ENCODE data around the gene CCDC200.
A peak's percentile ranks its signal among the peaks of the same experiment; 100 is the strongest.
"Not testable (repeated sequence)": the region's sequence is repeated elsewhere in the genome, so short reads cannot be mapped to it uniquely, and the experiment has no call there.

Gene CCDC200

DNA sequence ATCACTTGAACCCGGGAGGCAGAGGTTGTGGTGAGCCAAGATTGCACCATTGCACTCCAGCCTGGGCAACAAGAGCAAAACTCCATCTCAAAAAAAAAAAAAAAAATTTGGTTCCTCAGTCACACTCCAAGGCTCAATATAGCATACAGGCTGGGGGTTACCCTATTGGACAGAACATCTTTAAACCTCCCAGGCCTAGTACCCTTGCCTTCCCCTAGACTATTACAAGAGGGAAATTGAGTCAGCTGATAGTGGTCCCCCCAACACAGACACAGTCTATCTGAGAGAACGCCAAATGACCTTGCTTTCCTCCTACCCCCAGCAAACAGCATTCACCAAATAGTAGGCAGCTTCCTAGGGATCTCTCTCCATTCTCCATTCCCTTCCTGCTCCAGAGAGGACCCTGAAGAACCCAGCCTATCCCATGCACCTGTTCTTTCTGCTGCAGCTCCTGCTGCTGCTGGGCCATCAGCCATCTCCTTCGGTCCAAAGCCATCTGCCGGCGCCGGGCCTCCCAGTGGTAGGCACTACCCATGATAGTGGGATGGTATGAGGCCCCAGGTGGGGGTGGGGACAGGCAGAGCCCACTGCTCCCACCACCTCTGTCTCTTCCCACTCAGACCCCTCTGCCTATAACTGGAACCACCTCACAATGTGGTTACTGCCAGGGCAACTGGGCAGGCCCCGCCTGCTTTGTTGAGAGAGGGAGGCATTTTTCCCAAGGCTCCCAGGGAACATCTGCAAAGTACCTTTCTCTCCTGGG lies at the start of gene CCDC200:
Gene CCDC200 (minus strand): TSS at position 604 of the 763 bp plus-strand sequence. CDS start 69 bp downstream, at position 535.
- DNase-seq (ENCODE audit: low read depth) = not testable (repeated sequence)

DNA sequence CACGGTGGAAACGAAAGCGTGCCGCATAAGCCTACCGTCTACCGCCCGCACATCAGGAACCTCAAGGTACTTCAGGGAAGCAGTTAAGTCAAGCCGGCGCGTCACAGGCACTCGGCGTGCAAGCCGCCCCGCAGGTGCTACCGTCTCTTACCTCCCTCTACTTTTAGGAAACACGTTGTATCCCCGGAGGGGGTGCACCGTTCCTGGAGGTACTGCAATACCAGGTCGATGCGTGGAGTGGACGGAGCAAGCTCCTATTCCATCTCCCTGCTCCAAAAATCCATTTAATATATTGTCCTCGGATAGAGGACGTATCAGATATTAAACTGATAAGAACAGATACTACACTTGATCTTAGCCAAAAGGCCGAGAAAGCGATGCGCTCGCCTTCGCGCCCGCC lies 44.5 kb upstream of the CCDC200 start:
- DNase-seq (ENCODE audit: low read depth) = not testable (repeated sequence)

DNA sequence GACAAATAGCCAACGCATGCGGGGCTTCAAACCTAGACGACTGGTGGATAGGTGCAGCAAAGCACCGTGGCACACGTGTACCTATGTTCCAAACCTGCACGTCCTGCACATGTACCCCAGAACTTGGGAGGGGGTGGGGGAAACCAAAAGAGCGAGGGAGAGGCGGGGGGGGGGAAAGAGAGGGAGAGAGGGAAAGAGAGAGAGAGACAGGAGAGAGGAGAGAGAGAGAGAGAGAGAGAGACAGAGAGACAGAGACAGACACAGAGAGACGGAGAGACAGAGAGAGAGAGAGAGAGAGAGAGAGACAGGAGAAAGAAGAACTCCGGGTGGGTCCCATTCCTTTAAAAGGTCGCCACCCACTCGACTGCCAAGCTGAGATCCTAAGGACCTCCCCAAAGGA lies 44.1 kb upstream of the CCDC200 start:
- not testable (repeated sequence) for DNase-seq (ENCODE audit: low read depth)

DNA sequence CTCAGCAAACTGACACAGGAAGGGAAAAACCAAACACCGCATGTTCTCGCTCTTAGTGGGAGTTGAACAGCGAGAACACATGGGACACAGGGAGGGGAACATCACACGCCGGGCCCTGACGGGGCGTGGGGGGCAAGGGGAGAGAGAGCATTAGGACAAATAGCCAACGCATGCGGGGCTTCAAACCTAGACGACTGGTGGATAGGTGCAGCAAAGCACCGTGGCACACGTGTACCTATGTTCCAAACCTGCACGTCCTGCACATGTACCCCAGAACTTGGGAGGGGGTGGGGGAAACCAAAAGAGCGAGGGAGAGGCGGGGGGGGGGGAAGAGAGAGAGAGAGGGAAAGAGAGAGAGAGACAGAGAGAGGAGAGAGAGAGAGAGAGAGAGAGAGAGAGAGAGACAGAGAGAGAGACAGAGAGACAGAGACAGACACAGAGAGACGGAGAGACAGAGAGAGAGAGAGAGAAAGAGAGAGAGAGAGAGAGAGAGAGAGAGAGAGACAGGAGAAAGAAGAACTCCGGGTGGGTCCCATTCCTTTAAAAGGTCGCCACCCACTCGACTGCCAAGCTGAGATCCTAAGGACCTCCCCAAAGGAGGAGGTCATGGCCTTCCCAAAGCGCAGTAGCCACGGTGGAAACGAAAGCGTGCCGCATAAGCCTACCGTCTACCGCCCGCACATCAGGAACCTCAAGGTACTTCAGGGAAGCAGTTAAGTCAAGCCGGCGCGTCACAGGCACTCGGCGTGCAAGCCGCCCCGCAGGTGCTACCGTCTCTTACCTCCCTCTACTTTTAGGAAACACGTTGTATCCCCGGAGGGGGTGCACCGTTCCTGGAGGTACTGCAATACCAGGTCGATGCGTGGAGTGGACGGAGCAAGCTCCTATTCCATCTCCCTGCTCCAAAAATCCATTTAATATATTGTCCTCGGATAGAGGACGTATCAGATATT lies 42.4 kb upstream of the CCDC200 start:
- not testable (repeated sequence) for DNase-seq (ENCODE audit: low read depth)

DNA sequence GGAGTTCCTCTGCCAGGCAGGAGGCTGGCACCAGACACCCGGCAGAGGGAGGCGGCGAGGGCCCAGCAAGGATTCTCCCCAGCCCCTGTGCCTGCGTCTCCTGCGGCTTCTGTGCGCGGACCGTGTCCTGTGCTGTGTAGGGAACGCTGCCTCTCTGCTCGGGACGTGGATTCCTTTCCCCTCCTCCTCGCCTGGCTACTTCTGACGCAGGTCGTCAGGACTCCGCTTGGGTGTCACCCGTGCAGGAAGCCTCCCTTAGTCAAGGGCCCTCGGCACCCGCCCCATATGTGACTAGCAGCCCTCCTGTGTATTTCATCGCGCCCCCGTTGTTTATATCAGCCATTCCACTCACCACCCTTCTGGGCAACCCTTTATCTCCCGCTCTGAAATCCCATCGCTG lies 18.0 kb upstream of the CCDC200 start:
- not testable (repeated sequence) for DNase-seq (ENCODE audit: low read depth)

DNA sequence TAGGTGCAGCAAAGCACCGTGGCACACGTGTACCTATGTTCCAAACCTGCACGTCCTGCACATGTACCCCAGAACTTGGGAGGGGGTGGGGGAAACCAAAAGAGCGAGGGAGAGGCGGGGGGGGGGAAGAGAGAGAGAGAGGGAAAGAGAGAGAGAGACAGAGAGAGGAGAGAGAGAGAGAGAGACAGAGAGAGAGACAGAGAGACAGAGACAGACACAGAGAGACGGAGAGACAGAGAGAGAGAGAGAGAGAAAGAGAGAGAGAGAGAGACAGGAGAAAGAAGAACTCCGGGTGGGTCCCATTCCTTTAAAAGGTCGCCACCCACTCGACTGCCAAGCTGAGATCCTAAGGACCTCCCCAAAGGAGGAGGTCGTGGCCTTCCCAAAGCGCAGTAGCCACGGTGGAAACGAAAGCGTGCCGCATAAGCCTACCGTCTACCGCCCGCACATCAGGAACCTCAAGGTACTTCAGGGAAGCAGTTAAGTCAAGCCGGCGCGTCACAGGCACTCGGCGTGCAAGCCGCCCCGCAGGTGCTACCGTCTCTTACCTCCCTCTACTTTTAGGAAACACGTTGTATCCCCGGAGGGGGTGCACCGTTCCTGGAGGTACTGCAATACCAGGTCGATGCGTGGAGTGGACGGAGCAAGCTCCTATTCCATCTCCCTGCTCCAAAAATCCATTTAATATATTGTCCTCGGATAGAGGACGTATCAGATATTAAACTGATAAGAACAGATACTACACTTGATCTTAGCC lies 12.4 kb upstream of the CCDC200 start:
- not testable (repeated sequence) for DNase-seq (ENCODE audit: low read depth)

DNA sequence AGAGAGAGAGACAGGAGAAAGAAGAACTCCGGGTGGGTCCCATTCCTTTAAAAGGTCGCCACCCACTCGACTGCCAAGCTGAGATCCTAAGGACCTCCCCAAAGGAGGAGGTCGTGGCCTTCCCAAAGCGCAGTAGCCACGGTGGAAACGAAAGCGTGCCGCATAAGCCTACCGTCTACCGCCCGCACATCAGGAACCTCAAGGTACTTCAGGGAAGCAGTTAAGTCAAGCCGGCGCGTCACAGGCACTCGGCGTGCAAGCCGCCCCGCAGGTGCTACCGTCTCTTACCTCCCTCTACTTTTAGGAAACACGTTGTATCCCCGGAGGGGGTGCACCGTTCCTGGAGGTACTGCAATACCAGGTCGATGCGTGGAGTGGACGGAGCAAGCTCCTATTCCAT lies 11.2 kb upstream of the CCDC200 start:
- DNase-seq (ENCODE audit: low read depth) = not testable (repeated sequence)

DNA sequence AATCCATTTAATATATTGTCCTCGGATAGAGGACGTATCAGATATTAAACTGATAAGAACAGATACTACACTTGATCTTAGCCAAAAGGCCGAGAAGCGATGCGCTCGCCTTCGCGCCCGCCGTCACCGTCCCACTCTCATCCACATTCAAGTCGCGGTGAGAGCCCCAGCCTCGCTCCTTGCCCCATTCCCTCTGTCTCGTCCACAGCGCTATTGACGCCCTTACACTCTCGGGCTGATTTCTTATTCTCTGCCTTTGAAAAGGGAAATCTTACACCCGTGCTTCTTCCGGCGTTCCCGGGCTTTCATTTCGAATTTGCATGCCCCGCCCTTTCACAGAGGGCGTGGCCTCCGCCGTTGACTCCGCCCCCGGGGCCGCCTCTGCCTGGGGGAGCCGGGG lies 5.5 kb upstream of the CCDC200 start, which contains the start of gene RNU2-1:
Gene RNU2-1 (minus strand): TSS at position 101 of the 400 bp plus-strand sequence.
- not testable (repeated sequence) for DNase-seq (ENCODE audit: low read depth)

DNA sequence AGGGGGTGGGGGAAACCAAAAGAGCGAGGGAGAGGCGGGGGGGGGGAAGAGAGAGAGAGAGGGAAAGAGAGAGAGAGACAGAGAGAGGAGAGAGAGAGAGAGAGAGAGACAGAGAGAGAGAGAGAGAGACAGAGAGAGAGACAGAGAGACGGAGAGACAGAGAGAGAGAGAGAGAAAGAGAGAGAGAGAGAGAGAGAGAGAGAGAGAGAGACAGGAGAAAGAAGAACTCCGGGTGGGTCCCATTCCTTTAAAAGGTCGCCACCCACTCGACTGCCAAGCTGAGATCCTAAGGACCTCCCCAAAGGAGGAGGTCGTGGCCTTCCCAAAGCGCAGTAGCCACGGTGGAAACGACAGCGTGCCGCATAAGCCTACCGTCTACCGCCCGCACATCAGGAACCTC lies 4.8 kb upstream of the CCDC200 start:
- DNase-seq (ENCODE audit: low read depth) = not testable (repeated sequence)

DNA sequence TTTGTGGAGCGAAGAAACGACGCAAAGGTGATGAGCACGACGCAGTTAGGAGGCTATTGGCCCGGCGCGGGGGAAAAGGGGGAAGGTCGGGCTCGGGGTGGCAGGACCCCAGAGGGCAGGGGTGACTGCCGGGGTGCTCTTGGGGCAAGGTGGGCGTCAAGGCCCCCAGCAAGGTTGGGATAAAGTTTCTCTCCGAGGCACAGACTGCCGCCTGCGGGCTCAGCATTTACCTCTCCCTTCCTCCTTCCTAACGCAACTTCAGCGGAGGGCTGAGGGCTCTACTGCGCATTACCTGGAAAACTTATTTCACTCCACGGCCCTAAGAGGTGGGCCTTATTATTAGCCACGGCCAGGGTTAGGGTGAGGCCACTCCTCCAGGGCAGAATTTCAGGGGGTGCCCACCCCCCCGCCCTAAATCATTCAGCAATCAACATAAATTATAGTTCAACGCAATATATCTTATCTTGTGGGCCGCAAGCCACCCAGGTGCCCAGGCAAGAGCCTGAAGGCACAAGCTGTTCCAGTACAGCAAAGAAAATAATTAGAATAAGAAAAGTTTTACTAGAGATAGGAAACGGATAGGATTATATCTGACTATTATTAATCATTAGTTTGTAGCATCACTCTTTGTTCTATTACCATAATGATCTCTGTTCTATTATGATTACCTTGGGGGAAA lies 3.7 kb upstream of the CCDC200 start:
- peak; percentile 0 for DNase-seq (ENCODE audit: low read depth)

DNA sequence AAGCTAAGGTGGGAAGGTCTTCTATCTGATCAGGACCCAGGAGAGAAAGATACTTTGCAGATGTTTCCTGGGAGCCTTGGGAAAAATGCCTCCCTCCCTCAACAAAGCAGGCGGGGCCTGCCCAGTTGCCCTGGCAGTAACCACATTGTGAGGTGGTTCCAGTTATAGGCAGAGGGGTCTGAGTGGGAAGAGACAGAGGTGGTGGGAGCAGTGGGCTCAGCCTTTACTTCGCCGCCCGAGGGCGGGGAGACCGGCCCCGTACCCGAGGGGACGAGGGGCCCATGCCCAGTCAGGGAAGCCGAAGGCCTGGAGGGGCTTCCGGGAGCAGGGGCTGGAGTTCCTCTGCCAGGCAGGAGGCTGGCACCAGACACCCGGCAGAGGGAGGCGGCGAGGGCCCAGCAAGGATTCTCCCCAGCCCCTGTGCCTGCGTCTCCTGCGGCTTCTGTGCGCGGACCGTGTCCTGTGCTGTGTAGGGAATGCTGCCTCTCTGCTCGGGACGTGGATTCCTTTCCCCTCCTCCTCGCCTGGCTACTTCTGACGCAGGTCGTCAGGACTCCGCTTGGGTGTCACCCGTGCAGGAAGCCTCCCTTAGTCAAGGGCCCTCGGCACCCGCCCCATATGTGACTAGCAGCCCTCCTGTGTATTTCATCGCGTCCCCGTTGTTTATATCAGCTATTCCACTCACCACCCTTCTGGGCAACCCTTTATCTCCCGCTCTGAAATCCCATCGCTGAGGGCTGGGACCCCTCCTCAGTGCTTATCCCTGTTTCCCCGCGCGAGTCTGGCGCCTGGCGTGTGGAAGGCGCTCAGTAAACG lies 3.0 kb upstream of the CCDC200 start:
- not testable (repeated sequence) for DNase-seq (ENCODE audit: low read depth)

DNA sequence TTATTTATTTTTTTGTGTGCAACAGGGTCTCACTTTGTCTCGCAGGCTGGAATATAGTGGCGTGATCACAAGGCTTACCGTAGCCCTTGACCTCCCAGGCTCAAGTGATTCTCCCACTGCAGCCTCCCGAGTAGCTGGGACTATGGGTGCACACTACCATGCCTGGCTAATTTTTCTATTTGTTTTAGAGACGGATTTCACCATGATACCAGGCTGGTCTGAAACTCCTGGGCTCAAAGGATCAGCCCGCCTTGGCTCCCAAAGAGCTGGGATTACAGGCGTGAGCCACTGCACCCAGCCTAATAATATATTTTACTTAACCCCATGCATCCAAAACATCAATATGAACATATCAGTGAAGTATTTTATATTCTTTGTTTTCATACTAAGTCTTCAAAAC lies 2.0 kb downstream of the CCDC200 start:
- DNase-seq (ENCODE audit: low read depth) = no peak

DNA sequence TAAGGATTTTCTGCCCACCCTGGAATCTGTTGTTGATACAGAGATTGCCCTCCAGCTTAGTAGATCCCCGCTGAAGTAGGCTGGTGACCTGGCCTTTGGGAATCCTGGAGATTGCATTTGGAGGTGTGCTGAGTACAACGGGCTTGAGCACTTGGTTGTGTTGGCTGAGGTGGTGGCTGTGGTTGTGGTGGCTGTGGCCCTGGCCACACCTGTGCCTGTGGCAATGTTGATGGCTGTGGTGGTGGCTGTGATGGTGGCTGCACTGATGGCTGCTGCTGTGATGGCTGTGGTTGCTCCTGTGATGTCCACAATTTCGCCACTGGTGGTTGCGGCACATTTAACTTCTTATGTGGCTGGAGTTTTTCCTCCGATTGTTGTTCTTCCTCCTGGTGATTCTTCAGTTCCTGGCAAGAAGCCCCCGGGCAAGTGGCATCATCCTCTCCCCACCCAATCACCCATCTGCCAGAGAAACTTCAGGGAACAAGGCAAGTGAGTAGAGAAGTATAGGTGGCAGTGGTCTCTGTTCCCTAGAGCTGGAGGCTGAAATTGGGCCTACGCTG lies 4.2 kb downstream of the CCDC200 start:
- no peak for DNase-seq (ENCODE audit: low read depth)

DNA sequence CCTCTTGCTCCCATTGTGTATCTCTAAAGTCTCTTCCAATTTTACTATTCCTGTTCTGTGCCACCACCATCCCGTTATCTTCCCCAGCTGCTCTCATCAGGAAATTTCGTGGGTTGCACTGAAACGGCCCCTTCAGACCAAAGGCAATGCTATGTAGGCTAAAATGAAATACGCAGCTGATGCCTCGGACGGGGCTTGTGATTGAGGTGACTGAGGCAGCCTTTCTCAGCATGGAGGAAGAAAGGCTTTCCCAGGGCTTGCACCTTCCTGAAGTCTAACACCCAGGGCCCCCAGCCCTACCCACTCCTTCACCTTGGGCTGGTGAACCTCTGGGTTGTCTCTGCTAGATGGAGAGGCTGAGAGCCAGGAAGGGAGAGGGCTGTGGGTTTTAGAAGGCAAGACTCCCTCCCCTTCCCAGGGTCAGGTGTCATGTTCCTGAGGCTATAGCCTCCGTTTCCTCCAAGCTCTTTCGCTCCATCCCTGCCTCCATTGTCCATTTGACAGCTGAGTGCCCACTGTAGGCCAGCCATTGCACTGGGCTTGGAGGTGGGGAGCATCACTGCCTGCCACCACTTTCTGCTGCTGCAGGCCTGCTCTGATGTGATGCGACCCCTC lies 7.8 kb downstream of the CCDC200 start:
- no peak for DNase-seq (ENCODE audit: low read depth)

DNA sequence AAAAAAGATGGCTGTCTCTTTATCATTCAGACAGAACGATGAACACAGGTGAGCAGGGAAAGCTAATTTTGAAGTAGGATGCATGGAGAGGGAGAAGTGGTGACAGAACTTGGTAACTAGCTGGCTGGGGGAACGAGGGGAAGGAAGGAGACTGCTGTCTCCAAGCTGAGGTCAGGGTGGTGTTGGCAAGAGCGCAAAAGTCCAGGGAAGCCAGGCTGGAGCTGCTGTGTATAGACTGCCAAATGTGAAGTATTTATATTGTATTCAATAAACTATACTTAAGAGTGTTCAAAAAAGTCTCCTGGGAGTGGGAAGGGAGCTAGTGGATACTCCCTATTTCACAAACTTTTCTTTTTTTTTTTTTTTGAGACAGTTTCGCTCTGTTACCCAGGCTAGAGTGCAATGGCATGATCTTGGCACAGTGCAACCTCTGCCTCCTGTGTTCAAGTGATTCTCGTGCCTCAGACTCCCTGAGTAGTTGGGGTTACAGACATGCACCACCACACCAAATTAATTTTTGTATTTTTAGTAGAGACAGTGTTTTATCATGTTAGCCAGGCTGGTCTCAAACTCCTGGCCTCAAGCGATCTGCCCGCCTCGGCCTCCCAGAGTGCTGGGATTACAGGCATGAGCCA lies 8.6 kb downstream of the CCDC200 start:
- no peak for DNase-seq (ENCODE audit: low read depth)

DNA sequence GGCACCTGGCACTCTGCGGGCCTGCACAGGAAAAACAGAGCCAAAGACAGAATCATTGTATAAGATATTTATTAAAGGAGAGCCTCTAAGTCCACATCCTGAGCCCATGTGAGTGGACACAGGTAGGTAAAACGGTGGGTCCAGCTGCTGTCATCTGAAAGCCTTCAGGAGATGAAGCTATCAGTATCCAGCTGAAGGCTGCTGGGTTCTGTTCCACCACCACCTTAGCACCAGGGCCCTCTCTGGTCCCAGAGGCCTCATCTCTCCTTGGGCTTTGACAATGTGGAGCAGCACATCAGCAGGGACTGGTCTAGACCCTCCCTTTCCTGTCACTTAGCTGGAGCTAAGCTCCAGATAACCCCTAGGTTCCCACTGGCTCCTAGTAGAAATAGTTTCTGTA lies 9.4 kb downstream of the CCDC200 start:
- DNase-seq (ENCODE audit: low read depth) = no peak

DNA sequence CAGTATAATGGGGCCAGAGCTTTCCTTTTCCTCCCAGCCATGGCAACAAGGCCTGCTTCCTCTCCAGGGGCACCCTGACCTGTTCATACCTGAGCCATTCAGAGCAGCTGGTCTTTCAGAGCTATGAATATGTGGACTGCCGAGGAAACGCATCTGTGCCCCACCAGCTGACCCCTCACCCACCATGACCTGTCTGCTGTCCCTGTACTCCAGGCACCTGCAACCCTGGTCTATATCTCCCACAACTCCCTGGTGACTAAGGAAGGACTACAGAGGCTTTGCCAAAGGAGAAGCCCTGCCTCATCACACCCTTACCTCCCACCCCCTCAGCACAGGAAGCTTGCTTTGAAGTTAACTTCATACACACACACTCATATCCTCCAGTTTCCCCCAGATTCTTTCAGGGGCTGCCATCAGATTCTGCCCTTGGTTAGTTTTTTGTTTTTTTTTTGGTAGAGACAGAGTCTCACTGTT lies 10.8 kb downstream of the CCDC200 start:
- DNase-seq (ENCODE audit: low read depth) = no peak

DNA sequence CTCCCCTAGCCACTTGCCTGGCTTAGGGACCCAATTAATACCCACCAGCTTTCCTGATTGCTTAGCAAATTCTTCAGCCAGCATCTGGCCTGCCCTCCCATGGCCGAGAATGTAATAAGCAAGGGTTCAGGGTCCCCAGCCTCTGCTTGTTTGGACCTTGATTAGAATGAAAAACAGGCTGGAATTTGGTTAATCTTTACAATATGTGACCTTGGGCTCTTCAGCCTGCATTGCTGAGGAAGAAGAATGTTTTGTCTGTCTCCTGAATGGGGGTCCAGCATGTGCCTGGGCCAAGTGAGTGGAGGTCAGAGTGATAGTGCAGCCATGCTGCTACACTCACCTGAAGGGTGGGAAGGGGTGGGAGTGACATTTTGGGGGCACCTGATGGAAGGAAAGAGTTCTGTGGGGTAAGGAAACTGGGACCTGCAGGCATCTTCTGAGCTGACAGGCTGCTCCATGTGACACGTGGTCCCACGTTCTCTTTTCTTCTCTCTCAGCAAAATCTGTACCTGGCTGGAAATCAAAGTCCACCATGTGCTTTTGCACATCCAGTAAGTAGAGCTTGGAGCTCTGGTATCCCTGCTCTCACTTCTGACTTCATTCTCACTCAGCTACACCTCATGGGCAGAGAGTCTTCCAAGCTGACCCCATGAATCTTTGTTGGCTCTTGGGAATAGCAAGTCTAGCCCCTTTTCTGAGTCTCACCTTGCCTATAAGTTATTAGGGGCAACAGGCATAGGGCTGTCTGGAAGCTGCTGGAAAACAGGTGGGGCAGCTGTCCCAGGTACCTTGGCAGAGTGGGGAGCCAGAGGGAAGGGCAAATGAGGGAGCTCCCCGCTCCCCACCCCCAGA lies 11.4 kb downstream of the CCDC200 start:
- DNase-seq (ENCODE audit: low read depth) = no peak

Measured in ELR (cell line).